22Rv1 (cell line): Measurements from ENCODE around the gene TRH.
A peak's percentile ranks its signal among the peaks of the same experiment; 100 is the strongest.
"Not testable (repeated sequence)": the region's sequence is repeated elsewhere in the genome, so short reads cannot be mapped to it uniquely, and the experiment has no call there.

ENCODE experiments used
- H3K27ac ChIP-seq: fragments of 450-650 bp; 2 replicates; pipeline ENCODE4 v1.5.1; 2017
- ZFX ChIP-seq: fragments of 450-650 bp; IDR thresholded peaks from 2 replicates; pipeline ENCODE4 v1.6.1; 2017; ENCODE audit warnings: antibody characterized with exemption, borderline replicate concordance
- TF ChIP-seq, protein P1 (sequence below): fragments of 450-650 bp; IDR thresholded peaks from 2 replicates; pipeline ENCODE4 v1.5.1; 2017; ENCODE audit warnings: mild to moderate bottlenecking

The TRH gene

DNA sequence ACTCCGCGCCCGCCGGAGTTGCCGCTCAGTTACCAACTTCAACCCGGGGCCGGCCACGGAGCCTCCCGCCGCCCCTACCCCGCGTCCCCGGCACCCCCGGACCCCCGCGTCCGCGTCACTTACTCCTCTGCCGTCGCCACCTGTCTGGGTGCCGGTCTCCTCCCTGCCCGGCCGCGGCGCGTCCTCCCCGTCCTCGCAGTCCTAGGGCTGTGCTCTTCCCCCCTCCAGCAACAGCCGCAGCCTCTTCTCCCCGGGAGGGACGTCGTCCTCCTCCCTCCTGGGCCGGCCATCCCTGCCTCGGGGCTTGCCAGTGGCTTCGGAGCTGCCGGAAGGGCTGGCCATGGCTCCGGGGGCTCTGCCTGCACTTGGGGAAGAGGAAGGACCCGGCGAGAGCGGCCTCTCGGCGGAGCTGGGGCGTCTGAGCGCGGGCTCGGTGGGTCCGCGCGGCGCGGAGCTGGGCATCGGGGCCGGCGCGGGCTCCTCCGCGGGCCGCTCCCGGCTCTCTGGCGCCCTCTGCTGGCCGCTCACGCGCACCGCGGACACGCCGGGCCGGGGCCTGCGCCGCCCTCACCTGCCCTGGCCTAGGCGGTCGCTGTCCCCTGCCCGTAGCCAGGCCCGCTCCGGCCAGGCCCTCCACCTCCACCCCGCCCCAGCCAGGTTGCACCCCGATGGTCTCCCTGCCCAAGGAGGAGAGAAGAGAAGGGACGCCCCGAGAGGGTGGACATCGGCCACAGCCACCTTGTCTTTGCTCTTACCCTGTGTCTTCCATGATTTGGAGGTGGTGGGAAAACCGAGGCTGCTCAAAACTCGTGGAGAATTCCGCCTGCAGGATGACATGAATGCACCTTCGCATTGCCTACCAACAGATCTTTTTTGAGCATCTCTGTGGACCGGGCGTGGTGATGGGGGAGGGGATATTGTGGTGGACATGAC is 28.4 kb downstream of the TRH start:
- H3K27ac ChIP-seq, result not testable (repeated sequence)
- TF ChIP-seq, protein P1, sequence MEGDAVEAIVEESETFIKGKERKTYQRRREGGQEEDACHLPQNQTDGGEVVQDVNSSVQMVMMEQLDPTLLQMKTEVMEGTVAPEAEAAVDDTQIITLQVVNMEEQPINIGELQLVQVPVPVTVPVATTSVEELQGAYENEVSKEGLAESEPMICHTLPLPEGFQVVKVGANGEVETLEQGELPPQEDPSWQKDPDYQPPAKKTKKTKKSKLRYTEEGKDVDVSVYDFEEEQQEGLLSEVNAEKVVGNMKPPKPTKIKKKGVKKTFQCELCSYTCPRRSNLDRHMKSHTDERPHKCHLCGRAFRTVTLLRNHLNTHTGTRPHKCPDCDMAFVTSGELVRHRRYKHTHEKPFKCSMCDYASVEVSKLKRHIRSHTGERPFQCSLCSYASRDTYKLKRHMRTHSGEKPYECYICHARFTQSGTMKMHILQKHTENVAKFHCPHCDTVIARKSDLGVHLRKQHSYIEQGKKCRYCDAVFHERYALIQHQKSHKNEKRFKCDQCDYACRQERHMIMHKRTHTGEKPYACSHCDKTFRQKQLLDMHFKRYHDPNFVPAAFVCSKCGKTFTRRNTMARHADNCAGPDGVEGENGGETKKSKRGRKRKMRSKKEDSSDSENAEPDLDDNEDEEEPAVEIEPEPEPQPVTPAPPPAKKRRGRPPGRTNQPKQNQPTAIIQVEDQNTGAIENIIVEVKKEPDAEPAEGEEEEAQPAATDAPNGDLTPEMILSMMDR, result peak; percentile 92

DNA sequence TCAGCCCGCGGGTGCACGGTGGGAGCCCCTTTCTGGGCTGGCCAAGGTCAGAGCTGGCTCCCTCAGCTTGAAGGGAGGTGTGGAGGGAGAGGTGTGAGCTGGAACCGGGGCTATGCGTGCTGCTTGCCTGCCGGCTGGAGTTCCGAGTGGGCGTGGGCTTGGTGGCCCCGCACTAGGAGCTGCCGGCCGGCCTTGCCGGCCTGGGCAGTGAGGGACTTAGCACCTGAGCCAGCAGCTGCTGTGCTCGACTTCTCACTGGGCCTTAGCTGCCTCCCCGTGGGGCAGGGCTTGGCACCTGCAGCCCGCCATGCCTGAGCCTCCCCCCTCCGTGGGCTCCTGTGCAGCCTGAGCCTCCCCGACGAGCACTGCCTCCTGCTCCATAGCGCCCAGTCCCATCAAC is 36.0 kb downstream of the TRH start:
- H3K27ac ChIP-seq, result no peak overlapping the region

DNA sequence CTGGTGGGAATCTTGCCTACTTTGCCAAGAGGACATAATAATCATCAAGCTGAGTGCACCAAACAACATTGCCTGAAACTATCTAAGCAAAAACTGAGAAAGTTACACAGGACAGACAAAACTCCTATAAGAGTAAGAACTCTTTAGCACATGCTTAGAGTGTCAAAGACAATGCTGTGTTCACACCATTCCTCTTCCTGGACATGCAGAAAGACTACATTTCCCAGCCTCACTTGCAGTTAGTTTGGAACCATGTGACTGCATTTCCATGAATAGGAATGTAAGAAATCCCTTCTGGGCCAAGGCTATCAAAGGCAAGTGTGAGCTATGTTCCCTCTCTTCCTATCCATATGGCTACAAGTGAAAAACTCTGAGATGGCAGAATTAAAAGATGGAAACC is 37.6 kb downstream of the TRH start:
- H3K27ac ChIP-seq, result not testable (repeated sequence)

More for the DNA sequence above, 36.0 kb downstream of the TRH start:
- no peak for TF ChIP-seq ZFX
- TF ChIP-seq, protein P1, result no peak

DNA sequence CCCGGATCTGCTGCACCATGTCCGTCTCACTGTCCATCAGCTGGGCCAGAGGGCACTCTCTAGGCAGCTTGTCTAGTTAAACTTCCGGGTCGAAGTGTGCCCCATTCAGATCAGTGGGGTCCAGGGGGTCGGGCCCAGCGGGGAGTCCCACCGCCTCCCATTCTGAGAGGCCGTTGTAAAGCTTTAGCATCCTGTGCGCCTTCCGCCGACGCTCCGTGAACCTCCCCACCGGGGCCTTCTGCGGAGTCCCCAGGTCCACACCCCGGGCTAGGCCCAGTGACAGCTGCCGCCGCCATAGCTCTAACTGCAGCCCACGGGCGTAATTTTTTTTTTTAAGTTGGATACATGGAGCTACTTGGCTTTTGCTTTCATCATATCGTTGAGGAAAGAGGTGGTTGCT is 38.7 kb downstream of the TRH start:
- not testable (repeated sequence) for H3K27ac ChIP-seq

- TF ChIP-seq ZFX, result no peak
- TF ChIP-seq, protein P1, result no peak
- no peak overlapping the region for H3K27ac ChIP-seq
Observed at GRCh38 chr3:130014526-130014925, 40.0 kb downstream of the TRH start.

GRCh38 chr3:130017661-130018060 is 43.1 kb downstream of the TRH start:
- not testable (repeated sequence) for H3K27ac ChIP-seq

GRCh38 chr3:130026146-130026829 is 51.8 kb downstream of the TRH start:
- not testable (repeated sequence) for H3K27ac ChIP-seq

GRCh38 chr3:130027437-130027836 is 52.9 kb downstream of the TRH start:
- H3K27ac ChIP-seq, result not testable (repeated sequence)
